ENCODE measurements around the gene CAPZA2. TPM values are rescaled to one million over a fixed set of nuclear protein-coding genes. Genes with fewer than 3 reads are reported as not detected.
"Not testable (repeated sequence)": the region's sequence is repeated elsewhere in the genome, so short reads cannot be mapped to it uniquely, and the experiment has no call there.

Gene CAPZA2
- polyA plus RNA-seq, 3 donors: 67.0 to 807 (median 672) TPM

DNA sequence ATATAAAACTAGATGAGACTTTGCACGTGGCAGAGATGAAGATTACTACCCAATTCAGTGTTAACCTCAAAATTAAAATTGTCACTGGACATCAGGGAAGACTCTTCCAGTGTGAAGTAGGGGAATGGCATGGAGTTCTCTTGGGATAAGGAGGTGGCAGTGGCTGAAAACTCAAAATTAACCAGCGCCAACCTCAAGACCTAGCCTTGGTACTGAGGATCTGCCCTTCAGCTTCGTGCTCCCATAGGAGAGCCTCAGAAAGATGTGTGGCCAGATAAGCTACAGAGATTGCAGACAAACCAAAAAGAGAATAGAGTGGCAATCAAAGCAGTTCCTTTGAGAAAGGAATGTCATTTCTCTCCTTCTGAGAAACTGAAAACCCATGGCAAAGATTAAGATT is 47.3 kb upstream of the CAPZA2 start:
- no peaks in the 10 kb centered on the region for H3K9me3 ChIP-seq (replicated peaks in 1 of 2; ENCODE audit: control insufficient read depth in 1 of 2, insufficient read depth in 1 of 2, low read length in 2 of 2)
- no peaks in the 10 kb centered on the region for H4K20me1 ChIP-seq (ENCODE audit: insufficient read depth, low read length)
- 50% methylated on average over 1 of the region's 3 CpGs for WGBS (ENCODE audit: insufficient coverage)
- no peak overlapping the region for H3K4me2 ChIP-seq (replicated peaks; ENCODE audit: extremely low read depth, low read length, poor library complexity, severe bottlenecking)
- DNase-seq: no peak
- peaks cover 0 to 12% of the 10 kb centered on the region in 2 donors for H3K4me1 ChIP-seq (ENCODE audit: control insufficient read depth in 1 of 2, insufficient read depth in 2 of 2, low read length in 2 of 2)
- H3K27ac ChIP-seq (ENCODE audit: low read depth in 1 of 2, low read length in 2 of 2): no peak overlapping the region
- no peaks in the 10 kb centered on the region for H3K36me3 ChIP-seq (replicated peaks in 1 of 2; ENCODE audit: control insufficient read depth in 1 of 2, insufficient read depth in 2 of 2, low read length in 2 of 2)
- H3K4me1 Mint-ChIP-seq: peaks cover 16% of the 10 kb centered on the region
- no peak overlapping the region for H3K9ac ChIP-seq (ENCODE audit: insufficient read depth, low read length, poor library complexity, severe bottlenecking)
- H3K9me3 Mint-ChIP-seq: no peaks in the 10 kb centered on the region
- H3K4me3 Mint-ChIP-seq: no peak overlapping the region
- H2AFZ ChIP-seq (ENCODE audit: insufficient read depth, low read depth, low read length, poor library complexity, severe bottlenecking): no peak overlapping the region
- intact Hi-C loops (cut with micrococcal nuclease): no loop called here
- no peak overlapping the region for H3K4me3 ChIP-seq (replicated peaks in 1 of 3; ENCODE audit: low read depth in 2 of 3, low read length in 3 of 3)
- peaks cover 0 to 2% (median 0%) of the 10 kb centered on the region in 3 donors for H3K27me3 Mint-ChIP-seq (ENCODE audit: low read depth in 3 of 3)
- no peaks in the 10 kb centered on the region for H3K36me3 Mint-ChIP-seq
- H3K27ac Mint-ChIP-seq: no peak overlapping the region
- TF ChIP-seq CTCF (IDR thresholded peaks at IDR 0.05): no peak
- no peaks in the 10 kb centered on the region for H3K79me2 ChIP-seq (ENCODE audit: insufficient read depth, low read length)
- no peaks in the 10 kb centered on the region for H3K27me3 ChIP-seq (ENCODE audit: control insufficient read depth in 2 of 2, insufficient read depth in 2 of 2, low read length in 2 of 2)

DNA sequence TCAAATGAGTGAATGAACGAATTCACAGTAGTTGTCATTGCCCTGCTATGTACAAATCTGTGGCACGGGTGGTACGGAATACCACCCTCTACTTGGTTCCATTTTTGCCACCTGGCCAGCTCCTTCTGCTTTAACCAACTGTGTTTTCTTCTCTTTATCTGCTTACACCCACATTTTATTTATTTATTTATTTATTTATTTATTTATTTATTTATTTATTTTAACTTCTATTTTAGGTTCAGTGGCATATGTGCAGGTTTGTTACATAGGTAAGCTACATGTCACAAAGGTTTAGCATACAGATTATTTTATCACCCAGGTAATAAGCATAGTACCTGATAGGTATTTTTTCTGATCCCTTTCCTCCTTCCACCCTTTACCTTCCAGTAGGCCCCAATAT is 42.2 kb upstream of the CAPZA2 start:
- peaks cover 0 to 3% (median 0%) of the 10 kb centered on the region in 3 donors for H3K27me3 Mint-ChIP-seq (ENCODE audit: low read depth in 3 of 3)
- H3K4me1 Mint-ChIP-seq: peaks cover 5% of the 10 kb centered on the region
- no peaks in the 10 kb centered on the region for H3K27me3 ChIP-seq (ENCODE audit: control insufficient read depth in 2 of 2, insufficient read depth in 2 of 2, low read length in 2 of 2)
- TF ChIP-seq CTCF (IDR thresholded peaks at IDR 0.05): no peak
- no peak for DNase-seq
- H2AFZ ChIP-seq (ENCODE audit: insufficient read depth, low read depth, low read length, poor library complexity, severe bottlenecking): no peak overlapping the region
- no peak overlapping the region for H3K4me3 ChIP-seq (replicated peaks in 1 of 3; ENCODE audit: low read depth in 2 of 3, low read length in 3 of 3)
- intact Hi-C loops (cut with micrococcal nuclease): no loop called here
- H3K36me3 ChIP-seq (replicated peaks in 1 of 2; ENCODE audit: control insufficient read depth in 1 of 2, insufficient read depth in 2 of 2, low read length in 2 of 2): no peaks in the 10 kb centered on the region
- no peaks in the 10 kb centered on the region for H4K20me1 ChIP-seq (ENCODE audit: insufficient read depth, low read length)
- no peak overlapping the region for H3K9ac ChIP-seq (ENCODE audit: insufficient read depth, low read length, poor library complexity, severe bottlenecking)
- no peak overlapping the region for H3K27ac ChIP-seq (ENCODE audit: low read depth in 1 of 2, low read length in 2 of 2)
- H3K4me2 ChIP-seq (replicated peaks; ENCODE audit: extremely low read depth, low read length, poor library complexity, severe bottlenecking): no peak overlapping the region
- no peaks in the 10 kb centered on the region for H3K79me2 ChIP-seq (ENCODE audit: insufficient read depth, low read length)
- H3K36me3 Mint-ChIP-seq: no peaks in the 10 kb centered on the region
- H3K4me3 Mint-ChIP-seq: no peak overlapping the region
- no peaks in the 10 kb centered on the region for H3K4me1 ChIP-seq (ENCODE audit: control insufficient read depth in 1 of 2, insufficient read depth in 2 of 2, low read length in 2 of 2)
- H3K9me3 Mint-ChIP-seq: peaks cover 0 to 6% (median 4%) of the 10 kb centered on the region in 7 donors
- no CpG with 5 or more reads among the region's 3 CpGs for WGBS (ENCODE audit: insufficient coverage)
- H3K27ac Mint-ChIP-seq: no peak overlapping the region
- no peaks in the 10 kb centered on the region for H3K9me3 ChIP-seq (replicated peaks in 1 of 2; ENCODE audit: control insufficient read depth in 1 of 2, insufficient read depth in 1 of 2, low read length in 2 of 2)

GRCh38 chr7:116821647-116822046 is 40.7 kb upstream of the CAPZA2 start:
- H3K79me2 ChIP-seq (ENCODE audit: insufficient read depth, low read length); H3K27me3 Mint-ChIP-seq (ENCODE audit: low read depth in 3 of 3); H3K4me1 ChIP-seq (ENCODE audit: control insufficient read depth in 1 of 2, insufficient read depth in 2 of 2, low read length in 2 of 2); H3K27ac Mint-ChIP-seq; intact Hi-C loops (cut with micrococcal nuclease); H4K20me1 ChIP-seq (ENCODE audit: insufficient read depth, low read length); H3K36me3 Mint-ChIP-seq; H3K4me3 Mint-ChIP-seq; H3K27ac ChIP-seq (ENCODE audit: low read depth in 1 of 2, low read length in 2 of 2); H3K9ac ChIP-seq (ENCODE audit: insufficient read depth, low read length, poor library complexity, severe bottlenecking); H3K9me3 ChIP-seq (replicated peaks in 1 of 2; ENCODE audit: control insufficient read depth in 1 of 2, insufficient read depth in 1 of 2, low read length in 2 of 2); H3K4me2 ChIP-seq (replicated peaks; ENCODE audit: extremely low read depth, low read length, poor library complexity, severe bottlenecking); DNase-seq; H3K36me3 ChIP-seq (replicated peaks in 1 of 2; ENCODE audit: control insufficient read depth in 1 of 2, insufficient read depth in 2 of 2, low read length in 2 of 2); H3K4me3 ChIP-seq (replicated peaks in 1 of 3; ENCODE audit: low read depth in 2 of 3, low read length in 3 of 3); H3K4me1 Mint-ChIP-seq; H3K27me3 ChIP-seq (ENCODE audit: control insufficient read depth in 2 of 2, insufficient read depth in 2 of 2, low read length in 2 of 2); H2AFZ ChIP-seq (ENCODE audit: insufficient read depth, low read depth, low read length, poor library complexity, severe bottlenecking); H3K9me3 Mint-ChIP-seq: not testable (repeated sequence)
- WGBS (ENCODE audit: insufficient coverage): no CpG with 5 or more reads among the region's 4 CpGs
